Ectodermal cell (in vitro differentiated cells): ENCODE results near the gene SYT11.
"Not testable (repeated sequence)": the region's sequence is repeated elsewhere in the genome, so short reads cannot be mapped to it uniquely, and the experiment has no call there.

Experiments
- H3K27ac ChIP-seq: 2 replicates; pipeline ENCODE4 v1.7.0; 2013; ENCODE audit warnings: mild to moderate bottlenecking, low read depth, low read length; ENCODE audit not compliant: insufficient read depth, poor library complexity, severe bottlenecking
- H3K27me3 ChIP-seq: 2 replicates; pipeline ENCODE4 v1.7.0; 2013; ENCODE audit warnings: mild to moderate bottlenecking, low read length; ENCODE audit not compliant: insufficient read depth, control insufficient read depth, poor library complexity, severe bottlenecking
- H3K36me3 ChIP-seq: one replicate; pipeline ENCODE4 v1.7.0; 2013; ENCODE audit warnings: low read length; ENCODE audit not compliant: control insufficient read depth, insufficient read depth
- H3K4me1 ChIP-seq: one replicate; pipeline ENCODE4 v1.7.0; 2013; ENCODE audit warnings: low read length; ENCODE audit not compliant: control insufficient read depth, insufficient read depth
- H3K4me3 ChIP-seq: 2 replicates; pipeline ENCODE4 v1.7.0; 2013; ENCODE audit warnings: low read depth, low read length, control low read depth; ENCODE audit not compliant: insufficient read depth
- H3K9me3 ChIP-seq: 2 replicates; pipeline ENCODE4 v1.7.0; 2013; ENCODE audit warnings: mild to moderate bottlenecking, low read length, moderate library complexity; ENCODE audit not compliant: control insufficient read depth
- WGBS, 2 experiments: methylation state at CpG; one replicate each; pipeline ENCODE4 v1.1.7; 2013; ENCODE audit warnings: missing lambda C conversion rate in 2 of 2; 5-methylcytosine and 5-hydroxymethylcytosine counted together

Gene SYT11

DNA sequence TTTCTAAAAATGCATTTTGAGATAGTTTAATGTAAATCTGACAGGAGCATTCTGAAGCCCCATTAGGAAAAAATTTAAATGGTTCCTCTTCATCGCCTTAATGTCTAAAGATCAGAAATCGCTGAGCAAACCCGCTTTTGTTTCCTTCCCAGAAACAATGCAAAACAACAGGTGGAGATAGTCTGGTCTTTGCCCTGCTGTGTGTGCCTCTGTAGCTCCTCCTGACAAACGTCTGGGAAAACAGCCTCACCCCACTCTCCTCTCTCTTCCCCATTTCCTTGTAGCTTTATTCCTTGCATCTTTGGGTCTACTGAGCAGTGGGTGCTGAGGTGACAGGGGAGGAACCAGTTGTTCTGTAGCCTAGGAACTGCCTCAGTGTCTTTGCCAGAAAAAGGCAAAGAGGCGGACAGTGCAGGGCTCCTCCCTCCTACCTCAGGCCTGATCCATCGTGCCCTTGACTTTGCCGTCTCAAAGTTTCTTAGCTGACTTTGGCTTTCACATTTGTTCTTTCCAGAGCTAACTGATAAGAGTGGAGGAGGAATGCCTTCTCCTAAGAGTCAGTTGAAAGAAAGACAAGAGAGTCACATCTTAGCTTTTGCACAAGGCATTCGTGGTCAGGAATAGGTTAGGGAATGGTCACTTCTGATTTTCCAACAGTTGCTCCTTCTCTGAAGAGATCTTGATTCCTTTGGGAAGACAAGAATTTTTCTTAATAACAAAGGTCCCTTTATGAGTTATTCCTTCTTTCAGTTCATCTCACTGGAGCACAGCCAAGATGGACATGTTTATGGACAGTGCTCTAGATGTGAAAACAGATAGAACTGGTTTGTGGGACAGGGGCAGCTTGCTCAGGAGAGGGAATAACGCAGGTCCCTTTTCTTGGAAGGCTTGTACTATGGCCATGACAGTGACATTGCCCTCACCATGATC lies 24.9 kb downstream of the SYT11 start:
- Histone ChIP-seq H3K4me1 (no peaks in the 10 kb centered on the region), H3K27me3 (no peaks in the 10 kb centered on the region), H3K36me3 (no peaks in the 10 kb centered on the region), H3K9me3 (no peaks in the 10 kb centered on the region), H3K27ac (no peak overlapping the region), H3K4me3 (no peak overlapping the region)
- WGBS, 2 experiments, result 82 to 85% methylated on average over 9 of the region's 9 CpGs

DNA sequence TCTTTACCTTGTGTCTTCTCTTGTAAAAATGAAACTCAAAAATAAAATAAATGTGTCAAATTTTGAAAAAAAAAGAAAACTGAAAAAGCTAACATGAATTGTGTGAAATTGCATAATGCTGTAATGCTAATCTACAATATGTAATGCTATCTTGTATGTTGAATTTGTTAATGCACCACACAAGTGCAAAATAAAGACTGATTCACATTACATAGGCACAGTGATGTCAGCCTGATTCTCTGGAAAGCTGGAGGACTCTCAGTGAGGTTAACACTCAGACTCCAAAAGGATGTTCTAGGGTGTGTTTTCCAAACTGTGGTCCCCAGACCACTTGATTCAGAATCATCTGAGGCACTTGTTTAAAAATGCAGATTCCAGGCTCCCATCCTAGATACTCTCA lies 25.6 kb downstream of the SYT11 start:
- Histone ChIP-seq H3K4me3 (no peak overlapping the region), H3K27me3 (no peaks in the 10 kb centered on the region), H3K4me1 (no peaks in the 10 kb centered on the region), H3K9me3 (no peaks in the 10 kb centered on the region), H3K36me3 (no peaks in the 10 kb centered on the region), H3K27ac (no peak overlapping the region)

DNA sequence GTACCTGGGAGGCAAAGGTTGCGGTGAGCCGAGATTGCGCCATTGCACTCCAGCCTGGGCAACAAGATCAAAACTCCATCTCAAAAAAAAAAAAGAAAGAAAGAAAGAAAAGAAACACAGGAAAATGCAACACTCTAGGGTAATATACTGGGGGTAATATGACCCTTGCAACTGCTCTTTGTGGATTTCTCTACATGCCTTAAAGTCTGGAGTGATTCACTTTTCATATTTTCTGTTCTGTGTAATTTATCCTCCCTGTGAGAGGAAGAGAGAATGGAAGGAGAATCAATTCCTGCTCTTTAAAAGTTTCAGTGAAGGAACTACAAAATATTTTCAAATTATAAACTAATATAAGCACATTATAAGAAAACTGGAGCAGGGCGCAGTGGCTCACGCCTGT lies 29.1 kb downstream of the SYT11 start:
- WGBS, 2 experiments, result 91 to 97% methylated on average over 4 to 5 of the region's 5 CpGs

DNA sequence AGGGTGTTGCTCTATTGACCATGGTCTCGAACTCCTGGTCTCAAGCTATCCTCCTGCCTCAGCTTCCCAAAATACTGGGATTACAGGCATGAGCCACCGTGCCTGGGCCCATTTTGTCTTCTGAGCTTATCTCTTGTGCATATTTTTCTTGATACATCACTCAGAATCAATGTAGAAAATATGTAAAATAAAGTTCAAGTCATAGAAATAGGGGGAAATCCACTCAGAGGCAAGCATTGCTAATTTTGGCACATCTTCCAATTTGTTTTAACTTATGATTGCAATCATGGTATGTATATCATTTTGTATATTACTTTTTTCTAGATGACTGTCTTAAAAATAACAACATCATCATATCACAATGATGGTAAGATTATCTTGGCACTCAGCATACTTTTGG lies 30.2 kb downstream of the SYT11 start:
- 77 to 95% methylated on average over 2 of the region's 2 CpGs for WGBS, 2 experiments
- Histone ChIP-seq H3K27me3 (no peaks in the 10 kb centered on the region), H3K27ac (no peak overlapping the region), H3K9me3 (no peaks in the 10 kb centered on the region), H3K4me1 (no peaks in the 10 kb centered on the region), H3K4me3 (no peak overlapping the region), H3K36me3 (no peaks in the 10 kb centered on the region)

More for the DNA sequence above, 29.1 kb downstream of the SYT11 start:
- H3K27me3 ChIP-seq, result no peaks in the 10 kb centered on the region
- no peak overlapping the region for H3K4me3 ChIP-seq
- H3K36me3 ChIP-seq, result no peaks in the 10 kb centered on the region
- no peak overlapping the region for H3K27ac ChIP-seq
- H3K9me3 ChIP-seq, result no peaks in the 10 kb centered on the region
- H3K4me1 ChIP-seq, result no peaks in the 10 kb centered on the region

DNA sequence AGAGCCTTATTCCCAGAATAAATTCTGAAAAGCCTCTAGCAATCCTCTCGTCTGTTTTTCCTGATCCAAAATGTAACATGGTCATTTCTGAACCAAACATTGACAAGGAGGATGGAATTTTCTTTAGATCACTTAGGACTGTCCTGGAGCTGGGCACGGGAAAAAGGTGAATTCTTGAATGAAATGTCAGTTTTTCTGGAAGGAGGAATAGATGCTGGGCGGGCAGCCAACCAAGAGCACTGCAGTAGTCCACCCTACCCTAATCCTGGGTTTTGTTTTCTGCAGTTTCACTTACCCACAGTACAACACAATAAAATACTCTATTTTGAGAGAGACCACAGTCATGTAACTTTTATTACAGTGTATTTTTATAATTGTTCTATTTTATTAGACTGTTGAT lies 30.9 kb downstream of the SYT11 start:
- 57 to 60% methylated on average over 3 of the region's 3 CpGs for WGBS, 2 experiments
- no peak overlapping the region for H3K4me3 ChIP-seq
- no peak overlapping the region for H3K27ac ChIP-seq
- no peaks in the 10 kb centered on the region for H3K27me3 ChIP-seq
- H3K4me1 ChIP-seq, result no peaks in the 10 kb centered on the region
- H3K9me3 ChIP-seq, result no peaks in the 10 kb centered on the region
- no peaks in the 10 kb centered on the region for H3K36me3 ChIP-seq

DNA sequence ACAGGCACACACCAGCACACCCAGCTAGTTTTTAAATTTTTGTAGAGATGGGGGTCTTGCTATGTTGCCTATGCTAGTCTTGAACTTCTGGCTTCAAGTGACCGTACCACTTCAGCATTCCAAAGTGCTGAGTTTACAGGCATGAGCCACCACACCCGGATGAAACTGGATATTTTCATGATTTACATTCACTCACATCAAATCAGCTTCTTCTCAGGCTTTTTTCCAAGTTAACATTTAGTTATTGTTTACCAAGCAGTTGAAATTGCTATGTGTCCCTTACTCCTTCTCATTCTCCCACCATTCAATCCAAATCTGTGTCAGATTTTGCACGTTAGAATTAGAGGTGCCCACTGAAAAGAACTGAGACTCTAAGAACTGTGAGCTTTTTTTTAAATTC lies 33.4 kb downstream of the SYT11 start:
- no peak overlapping the region for H3K27ac ChIP-seq
- 70 to 76% methylated on average over 3 of the region's 3 CpGs for WGBS, 2 experiments
- no peak overlapping the region for H3K4me3 ChIP-seq
- H3K27me3 ChIP-seq, result no peaks in the 10 kb centered on the region
- H3K4me1 ChIP-seq, result no peaks in the 10 kb centered on the region
- no peaks in the 10 kb centered on the region for H3K9me3 ChIP-seq
- peaks cover 6% of the 10 kb centered on the region for H3K36me3 ChIP-seq

DNA sequence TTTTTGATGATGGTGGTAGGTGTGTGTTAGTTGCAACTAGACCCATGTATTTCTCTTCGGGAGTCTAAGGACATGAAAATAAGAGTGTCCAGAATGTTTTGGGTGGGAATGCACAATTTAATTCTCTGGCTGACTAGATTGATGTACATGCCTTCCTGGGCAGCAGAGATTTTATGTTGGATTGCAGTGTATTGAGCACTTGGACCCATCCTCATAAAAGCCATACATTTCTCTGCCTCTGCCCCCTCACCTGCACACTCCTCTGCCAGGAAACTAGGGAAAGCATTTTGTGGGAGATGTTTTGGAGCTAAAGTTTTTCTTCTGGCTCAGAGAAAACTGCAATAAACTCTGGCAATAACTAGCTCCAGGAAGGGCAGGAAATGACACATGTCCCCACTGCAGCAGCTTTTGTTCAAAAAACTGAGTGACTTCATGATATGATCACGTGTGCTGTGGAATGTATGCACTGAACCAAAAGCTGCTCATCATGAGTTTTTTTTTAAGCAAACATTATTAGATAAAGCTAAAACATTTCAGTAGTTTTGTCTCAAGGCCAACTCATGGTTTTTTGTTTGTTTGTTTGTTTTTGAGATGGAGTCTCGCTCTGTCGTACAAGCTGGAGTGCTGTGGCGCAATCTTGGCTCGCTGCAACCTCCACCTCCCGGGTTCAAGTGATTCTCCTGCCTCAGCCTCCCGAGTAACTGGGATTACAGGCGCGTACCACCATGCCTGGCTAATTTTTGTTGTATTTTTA lies 34.2 kb downstream of the SYT11 start:
- peaks cover 8% of the 10 kb centered on the region for H3K36me3 ChIP-seq
- no peaks in the 10 kb centered on the region for H3K27me3 ChIP-seq
- no peak overlapping the region for H3K27ac ChIP-seq
- no peaks in the 10 kb centered on the region for H3K9me3 ChIP-seq
- H3K4me3 ChIP-seq, result no peak overlapping the region
- WGBS, 2 experiments, result 91 to 93% methylated on average over 10 of the region's 10 CpGs
- no peaks in the 10 kb centered on the region for H3K4me1 ChIP-seq

DNA sequence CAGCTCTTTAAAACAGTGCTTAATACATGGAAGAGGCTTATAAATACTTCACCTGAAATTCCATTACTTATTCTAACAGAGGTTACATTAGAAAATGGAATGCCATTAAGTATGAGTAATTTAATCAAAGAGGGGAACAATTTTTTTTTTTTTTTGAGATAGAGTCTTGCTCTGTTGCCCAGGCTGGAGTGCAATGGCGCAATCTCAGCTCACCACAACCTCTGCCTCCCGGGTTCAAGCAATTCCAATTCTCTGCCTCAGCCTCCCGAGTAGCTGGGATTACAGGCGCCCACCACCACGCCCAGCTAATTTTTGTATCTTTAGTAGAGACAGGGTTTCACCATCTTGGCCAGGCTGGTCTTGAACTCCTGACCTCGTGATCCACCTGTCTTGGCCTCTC lies 36.2 kb downstream of the SYT11 start:
- not testable (repeated sequence) for H3K27ac ChIP-seq, H3K9me3 ChIP-seq, H3K4me1 ChIP-seq, H3K4me3 ChIP-seq, H3K27me3 ChIP-seq
- WGBS, 2 experiments, result 81 to 87% methylated on average over 6 of the region's 6 CpGs
- H3K36me3 ChIP-seq, result peaks cover 24% of the 10 kb centered on the region

DNA sequence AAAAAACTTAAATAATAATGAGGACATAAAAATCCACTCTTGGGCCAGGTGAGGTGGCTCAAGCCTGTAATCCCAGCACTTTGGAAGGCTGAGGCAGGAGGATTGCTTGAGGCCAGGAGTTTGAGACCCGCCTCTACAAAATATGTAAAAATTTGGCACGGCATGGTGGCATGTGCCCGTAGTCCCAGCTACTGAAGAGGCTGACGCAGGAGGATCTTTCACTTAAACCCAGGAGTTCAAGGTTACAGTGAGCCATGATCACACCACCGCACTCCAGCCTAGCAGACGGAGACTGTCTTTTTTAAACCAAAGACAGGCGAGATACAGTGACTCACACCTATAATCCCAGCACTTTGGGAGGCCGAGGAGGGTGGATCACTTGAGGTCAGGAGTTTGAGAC lies 37.1 kb downstream of the SYT11 start:
- not testable (repeated sequence) for H3K27me3 ChIP-seq, H3K9me3 ChIP-seq, H3K4me1 ChIP-seq, H3K4me3 ChIP-seq, H3K27ac ChIP-seq
- 89 to 94% methylated on average over 8 of the region's 8 CpGs for WGBS, 2 experiments
- H3K36me3 ChIP-seq, result peaks cover 28% of the 10 kb centered on the region

DNA sequence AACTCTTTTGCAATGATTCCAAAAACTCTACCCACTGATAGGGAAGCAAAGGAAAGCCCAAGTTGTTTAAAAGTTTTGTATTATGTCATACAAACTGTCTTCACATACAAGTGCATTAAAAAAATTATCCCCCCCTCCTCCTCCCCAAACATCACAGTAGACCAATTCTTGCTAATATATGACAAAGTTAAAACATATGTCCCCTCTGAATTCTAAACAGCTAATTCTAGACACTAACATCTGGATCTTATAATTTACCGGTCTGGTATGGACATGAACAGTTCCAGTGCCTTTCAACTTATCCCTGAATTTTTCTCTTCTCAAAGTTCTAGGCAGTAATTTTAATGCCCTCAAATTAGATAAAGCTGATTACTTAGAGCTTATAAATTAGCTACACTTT lies 38.4 kb downstream of the SYT11 start:
- Histone ChIP-seq H3K27ac (no peak overlapping the region), H3K36me3 (peaks cover 28% of the 10 kb centered on the region), H3K4me1 (no peaks in the 10 kb centered on the region), H3K9me3 (no peaks in the 10 kb centered on the region), H3K27me3 (no peaks in the 10 kb centered on the region), H3K4me3 (no peak overlapping the region)
- WGBS, 2 experiments, result 100% methylated on average over 1 of the region's 1 CpG
